Measurements from ENCODE around the gene HINFP. TPM values are rescaled to one million over a fixed set of nuclear protein-coding genes. Genes with fewer than 3 reads are reported as not detected.

The HINFP gene
- total RNA-seq, 1 donor from 2014 or later: 22.1 TPM

- intact Hi-C loops (cut with DNase I): no loop called here
- Histone ChIP-seq H3K9me3 (no peaks in the 10 kb centered on the region), H3K27ac (peak overlapping the region; percentile 63), H3K27me3 (no peaks in the 10 kb centered on the region), H3K4me1 (peaks cover 16% of the 10 kb centered on the region), H3K4me3 (peak overlapping the region; percentile 63 to 80), H3K36me3 (peaks cover 0 to 20% of the 10 kb centered on the region in 2 donors)
- no peak for DNase-seq (ENCODE audit: extremely low spot score in 2 of 2)
- TF ChIP-seq POLR2AphosphoS5 (IDR thresholded peaks at IDR 0.05; ENCODE audit: insufficient read depth in 1 of 2, low read depth in 1 of 2): no peak
- no peak for TF ChIP-seq CTCF (IDR thresholded peaks at IDR 0.05)
- TF ChIP-seq POLR2A (IDR thresholded peaks at IDR 0.05): no peak
Observed at GRCh38 chr11:119085437-119085847, 35.9 kb upstream of the HINFP start.

GRCh38 chr11:119087123-119087522 is 34.3 kb upstream of the HINFP start:
- DNase-seq (ENCODE audit: extremely low spot score in 2 of 2): no peak
- peaks cover 0 to 3% of the 10 kb centered on the region in 2 donors for H3K36me3 ChIP-seq
- peaks cover 16% of the 10 kb centered on the region for H3K4me1 ChIP-seq
- no peak for TF ChIP-seq CTCF (IDR thresholded peaks at IDR 0.05)
- no peak for TF ChIP-seq POLR2AphosphoS5 (IDR thresholded peaks at IDR 0.05; ENCODE audit: insufficient read depth in 1 of 2, low read depth in 1 of 2)
- TF ChIP-seq POLR2A (IDR thresholded peaks at IDR 0.05): no peak
- no peaks in the 10 kb centered on the region for H3K9me3 ChIP-seq
- H3K27ac ChIP-seq: no peak overlapping the region
- intact Hi-C loops (cut with DNase I): no loop called here
- no peak overlapping the region for H3K4me3 ChIP-seq
- no peaks in the 10 kb centered on the region for H3K27me3 ChIP-seq

- TF ChIP-seq CTCF (IDR thresholded peaks at IDR 0.05) (no peak), POLR2A (IDR thresholded peaks at IDR 0.05) (no peak), POLR2AphosphoS5 (IDR thresholded peaks at IDR 0.05; ENCODE audit: insufficient read depth in 1 of 2, low read depth in 1 of 2) (no peak)
- no peak for DNase-seq (ENCODE audit: extremely low spot score in 2 of 2)
- H3K4me3 ChIP-seq: no peak overlapping the region
- peaks cover 23% of the 10 kb centered on the region for H3K4me1 ChIP-seq
- intact Hi-C loops (cut with DNase I): no loop called here
- H3K9me3 ChIP-seq: no peaks in the 10 kb centered on the region
- no peaks in the 10 kb centered on the region for H3K27me3 ChIP-seq
- H3K36me3 ChIP-seq: no peaks in the 10 kb centered on the region
- H3K27ac ChIP-seq: no peak overlapping the region
Observed at GRCh38 chr11:119087747-119088241, 33.6 kb upstream of the HINFP start.

GRCh38 chr11:119088406-119088805 is 33.0 kb upstream of the HINFP start:
- intact Hi-C loops (cut with DNase I): no loop called here
- no peak for DNase-seq (ENCODE audit: extremely low spot score in 2 of 2)

More at GRCh38 chr11:119088406-119088805, 33.0 kb upstream of the HINFP start:
- Histone ChIP-seq H3K27me3 (no peaks in the 10 kb centered on the region), H3K4me1 (peaks cover 29% of the 10 kb centered on the region), H3K9me3 (no peaks in the 10 kb centered on the region), H3K27ac (no peak overlapping the region), H3K4me3 (no peak overlapping the region), H3K36me3 (no peaks in the 10 kb centered on the region)
- no peak for TF ChIP-seq POLR2AphosphoS5 (IDR thresholded peaks at IDR 0.05; ENCODE audit: insufficient read depth in 1 of 2, low read depth in 1 of 2)
- TF ChIP-seq CTCF (IDR thresholded peaks at IDR 0.05): no peak
- no peak for TF ChIP-seq POLR2A (IDR thresholded peaks at IDR 0.05)
